Rectal smooth muscle tissue (tissue), 1 donor: ENCODE measurements around the gene NIBAN1.

ENCODE experiments used
- H3K27ac ChIP-seq: one replicate; pipeline ENCODE4 v1.7.0; 2013; ENCODE audit warnings: low read depth, low read length, inconsistent platforms
- H3K27me3 ChIP-seq: one replicate; pipeline ENCODE4 v1.7.0; 2013; ENCODE audit warnings: low read length; ENCODE audit not compliant: control insufficient read depth, insufficient read depth
- H3K36me3 ChIP-seq: one replicate; pipeline ENCODE4 v1.7.0; 2013; ENCODE audit warnings: low read length; ENCODE audit not compliant: control insufficient read depth, insufficient read depth
- H3K4me1 ChIP-seq: one replicate; pipeline ENCODE4 v1.7.0; 2013; ENCODE audit warnings: low read length; ENCODE audit not compliant: control insufficient read depth, insufficient read depth
- H3K4me3 ChIP-seq: one replicate; pipeline ENCODE4 v1.7.0; 2013; ENCODE audit warnings: low read length
- H3K9ac ChIP-seq: one replicate; pipeline ENCODE4 v1.7.0; 2013; ENCODE audit warnings: low read length

Gene NIBAN1

GRCh38 chr1:184951788-184952187, 22.5 kb downstream of the NIBAN1 start:
- Histone ChIP-seq H3K9ac (no peak overlapping the region), H3K27ac (no peak overlapping the region), H3K4me3 (no peak overlapping the region), H3K27me3 (no peaks in the 10 kb centered on the region), H3K4me1 (peaks cover 3% of the 10 kb centered on the region), H3K36me3 (no peaks in the 10 kb centered on the region)

DNA sequence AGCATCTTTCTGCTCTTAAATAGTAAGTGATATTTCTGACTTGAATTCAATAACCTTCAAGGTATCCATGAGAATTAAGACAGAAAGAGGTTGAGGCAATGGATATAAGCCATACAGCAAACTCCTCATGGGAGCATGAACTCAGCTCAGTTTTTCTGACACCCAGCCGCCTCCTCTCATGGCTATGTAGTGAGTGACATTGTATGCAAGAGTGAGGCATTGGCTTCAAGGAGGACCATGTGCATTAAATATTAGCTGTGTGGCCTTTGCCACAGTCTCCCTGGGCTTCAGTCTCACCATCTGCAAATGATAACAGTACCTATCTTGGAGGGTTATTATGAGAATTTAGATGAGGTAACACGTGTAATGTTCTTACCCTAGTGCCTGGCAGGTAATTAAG, 23.4 kb downstream of the NIBAN1 start:
- Histone ChIP-seq H3K9ac (no peak overlapping the region), H3K36me3 (no peaks in the 10 kb centered on the region), H3K27ac (no peak overlapping the region), H3K27me3 (no peaks in the 10 kb centered on the region), H3K4me3 (no peak overlapping the region), H3K4me1 (peaks cover 3% of the 10 kb centered on the region)

DNA sequence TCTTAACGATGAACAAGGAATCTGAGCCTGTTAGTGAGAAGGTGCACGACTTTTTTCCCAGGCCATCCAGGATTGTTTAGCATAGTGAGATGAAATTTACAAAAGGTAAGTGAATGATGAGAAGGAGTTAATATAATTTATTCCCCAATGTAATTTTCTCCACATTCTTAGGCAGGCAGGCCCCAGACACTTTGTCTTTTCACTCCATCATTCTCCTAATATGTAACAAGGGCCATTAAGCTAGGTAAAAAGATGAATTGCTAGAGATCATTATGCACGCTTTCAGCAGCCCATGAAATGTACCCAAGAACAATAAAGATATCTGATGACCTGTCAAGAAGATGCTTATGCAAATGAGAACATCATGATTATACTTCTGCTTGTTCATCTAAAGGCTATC, 24.1 kb downstream of the NIBAN1 start:
- no peak overlapping the region for H3K4me3 ChIP-seq
- H3K27ac ChIP-seq: no peak overlapping the region
- H3K27me3 ChIP-seq: no peaks in the 10 kb centered on the region
- no peaks in the 10 kb centered on the region for H3K36me3 ChIP-seq
- peaks cover 3% of the 10 kb centered on the region for H3K4me1 ChIP-seq
- H3K9ac ChIP-seq: no peak overlapping the region

DNA sequence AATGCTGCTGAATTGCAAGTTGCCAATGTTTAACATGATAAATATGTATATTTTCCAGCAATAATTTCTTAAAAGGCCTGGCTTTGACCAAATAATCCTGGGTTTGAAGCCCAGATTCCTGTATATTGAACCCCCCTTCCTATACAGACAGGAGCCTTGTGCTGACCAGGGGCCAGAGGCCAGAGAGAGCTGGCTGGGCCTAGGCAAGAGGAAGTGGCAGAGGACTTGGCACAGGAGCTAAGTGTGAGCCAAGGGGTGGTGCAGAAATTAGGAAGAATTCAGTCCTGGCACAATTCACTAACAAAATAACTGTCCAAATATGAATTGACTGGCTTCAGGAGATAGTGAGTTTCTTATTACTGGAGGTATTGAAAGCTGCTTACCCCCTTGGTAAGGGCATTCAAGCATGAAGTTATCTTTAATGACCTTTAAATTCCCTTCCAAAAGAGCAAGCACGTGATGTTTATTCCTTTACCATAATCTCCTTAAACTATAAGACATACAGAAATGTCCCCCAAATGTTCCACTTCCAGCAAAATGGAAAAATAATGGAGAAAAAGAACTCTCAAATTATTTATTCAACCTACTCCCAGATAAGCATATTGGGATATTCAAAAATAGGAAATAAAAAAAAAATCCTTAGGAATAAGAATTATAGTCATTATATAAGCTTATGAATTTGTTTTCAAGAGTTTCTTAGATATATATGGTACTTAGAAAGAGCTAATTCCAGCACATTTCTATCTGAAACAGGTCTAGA, 26.6 kb downstream of the NIBAN1 start:
- peaks cover 8% of the 10 kb centered on the region for H3K4me1 ChIP-seq

DNA sequence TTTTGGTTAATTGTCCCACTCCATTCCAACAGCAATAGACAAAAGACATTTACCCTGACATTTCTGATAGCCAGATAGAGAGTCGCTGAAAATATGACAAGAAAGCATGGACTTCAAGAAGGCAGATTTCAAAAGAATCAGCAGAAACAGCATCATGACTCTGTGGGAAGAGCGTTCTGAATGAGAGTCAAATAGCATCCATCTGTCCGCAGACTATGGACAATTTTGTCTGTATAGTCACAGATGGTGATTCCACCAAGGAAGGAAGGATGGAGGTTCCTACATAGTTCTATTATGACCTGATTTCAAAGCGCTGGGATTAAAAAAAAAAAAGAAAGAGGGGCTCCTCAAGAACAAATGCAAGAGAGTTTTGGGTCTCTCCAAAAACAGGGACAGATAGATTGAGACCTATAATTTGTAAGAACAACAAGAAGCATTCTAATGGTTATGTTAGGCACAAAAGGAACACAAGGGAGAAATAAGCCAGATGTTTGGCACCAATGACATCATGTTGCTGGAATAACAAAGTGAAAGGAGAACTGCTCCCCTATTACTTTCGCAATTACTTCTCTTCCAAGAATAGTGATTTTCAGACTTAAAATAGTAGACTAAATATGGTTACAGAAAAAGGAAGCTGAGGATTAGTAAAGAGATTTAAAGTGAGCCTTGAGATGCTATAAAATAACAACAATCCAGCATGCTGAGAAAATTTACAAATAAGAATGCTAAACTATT, 28.5 kb downstream of the NIBAN1 start:
- H3K4me3 ChIP-seq: no peak overlapping the region
- H3K9ac ChIP-seq: no peak overlapping the region
- H3K4me1 ChIP-seq: peaks cover 8% of the 10 kb centered on the region
- H3K27me3 ChIP-seq: no peaks in the 10 kb centered on the region
- peak overlapping the region; percentile 50 for H3K27ac ChIP-seq
- no peaks in the 10 kb centered on the region for H3K36me3 ChIP-seq

More for the DNA sequence above, 26.6 kb downstream of the NIBAN1 start:
- Histone ChIP-seq H3K27ac (no peak overlapping the region), H3K4me3 (no peak overlapping the region), H3K9ac (no peak overlapping the region), H3K36me3 (no peaks in the 10 kb centered on the region), H3K27me3 (no peaks in the 10 kb centered on the region)

DNA sequence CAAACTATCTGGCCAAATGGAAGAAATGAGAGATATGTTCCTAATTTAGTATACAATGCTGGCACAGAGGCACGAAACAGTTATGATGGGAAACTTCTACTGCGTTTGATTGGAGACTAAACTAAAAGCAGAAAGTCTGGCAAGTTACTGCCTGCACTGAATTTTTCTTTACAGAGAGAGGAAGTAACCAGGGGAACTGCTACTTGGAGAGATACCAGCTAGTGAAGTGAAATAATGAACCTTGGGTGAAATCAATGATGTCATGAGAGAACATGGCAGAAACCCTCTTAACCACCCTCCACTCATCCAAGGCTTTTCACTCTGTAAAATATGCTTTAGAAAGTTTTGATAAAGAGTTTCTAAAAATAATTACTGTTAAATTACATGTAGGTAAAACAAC, 29.3 kb downstream of the NIBAN1 start:
- Histone ChIP-seq H3K4me1 (peaks cover 8% of the 10 kb centered on the region), H3K4me3 (no peak overlapping the region), H3K36me3 (no peaks in the 10 kb centered on the region), H3K9ac (no peak overlapping the region), H3K27me3 (no peaks in the 10 kb centered on the region), H3K27ac (no peak overlapping the region)

- H3K36me3 ChIP-seq: no peaks in the 10 kb centered on the region
- H3K4me1 ChIP-seq: peaks cover 8% of the 10 kb centered on the region
- peak overlapping the region; percentile 11 for H3K27ac ChIP-seq
Measured at GRCh38 chr1:184943998-184944397, 30.3 kb downstream of the NIBAN1 start.

GRCh38 chr1:184941735-184942134, 32.6 kb downstream of the NIBAN1 start:
- H3K4me3 ChIP-seq: no peak overlapping the region
- no peak overlapping the region for H3K27ac ChIP-seq
- no peaks in the 10 kb centered on the region for H3K36me3 ChIP-seq
- H3K4me1 ChIP-seq: peaks cover 4% of the 10 kb centered on the region
- H3K9ac ChIP-seq: no peak overlapping the region
- H3K27me3 ChIP-seq: no peaks in the 10 kb centered on the region

More at GRCh38 chr1:184943998-184944397, 30.3 kb downstream of the NIBAN1 start:
- H3K9ac ChIP-seq: no peak overlapping the region
- no peaks in the 10 kb centered on the region for H3K27me3 ChIP-seq
- H3K4me3 ChIP-seq: no peak overlapping the region

DNA sequence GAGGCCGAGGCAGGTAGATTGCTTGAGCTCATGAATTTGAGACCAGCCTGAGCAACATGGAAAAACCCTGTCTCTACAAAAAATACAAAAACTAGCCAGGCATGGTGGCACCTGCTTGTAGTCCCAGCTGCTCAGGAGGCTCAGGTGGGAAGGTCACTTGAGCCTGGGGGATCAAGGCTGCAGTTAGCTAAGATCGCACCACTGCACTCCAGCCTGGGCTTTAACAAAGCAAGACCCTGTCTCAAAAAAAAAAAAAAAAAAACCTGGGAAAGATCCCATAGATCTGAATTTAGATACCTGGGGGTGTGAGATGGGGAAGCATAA, 32.9 kb downstream of the NIBAN1 start:
- Histone ChIP-seq H3K36me3 (no peaks in the 10 kb centered on the region), H3K27ac (no peak overlapping the region), H3K4me1 (peaks cover 4% of the 10 kb centered on the region), H3K27me3 (no peaks in the 10 kb centered on the region), H3K4me3 (no peak overlapping the region), H3K9ac (no peak overlapping the region)

- no peak overlapping the region for H3K9ac ChIP-seq
- H3K27me3 ChIP-seq: no peaks in the 10 kb centered on the region
- H3K4me1 ChIP-seq: peaks cover 4% of the 10 kb centered on the region
- no peak overlapping the region for H3K4me3 ChIP-seq
- no peak overlapping the region for H3K27ac ChIP-seq
- no peaks in the 10 kb centered on the region for H3K36me3 ChIP-seq
Measured at GRCh38 chr1:184940694-184941409, 33.5 kb downstream of the NIBAN1 start.

GRCh38 chr1:184940226-184940625, 34.1 kb downstream of the NIBAN1 start:
- Histone ChIP-seq H3K9ac (no peak overlapping the region), H3K27me3 (no peaks in the 10 kb centered on the region), H3K4me1 (peaks cover 4% of the 10 kb centered on the region), H3K36me3 (no peaks in the 10 kb centered on the region), H3K27ac (no peak overlapping the region), H3K4me3 (no peak overlapping the region)

DNA sequence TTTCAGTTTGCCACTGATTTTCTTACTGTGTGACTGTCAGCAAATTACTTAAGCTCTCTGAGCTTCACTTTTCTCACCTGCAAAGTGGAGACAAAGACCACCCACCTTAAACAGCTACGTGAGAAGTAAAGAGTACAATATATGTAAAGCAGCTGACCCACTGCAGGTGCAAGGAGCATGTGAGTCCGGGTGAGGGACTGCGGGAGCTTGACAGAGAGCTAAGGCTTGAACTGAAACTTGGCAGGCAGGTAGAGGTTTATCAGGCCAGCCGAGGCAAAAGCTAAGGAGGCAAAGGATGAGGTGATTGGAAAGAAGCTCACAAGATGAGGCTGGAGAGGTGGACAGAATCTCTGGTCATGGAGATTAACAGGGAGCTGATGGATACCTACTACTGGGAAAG, 36.6 kb downstream of the NIBAN1 start:
- Histone ChIP-seq H3K4me3 (no peak overlapping the region), H3K9ac (no peak overlapping the region), H3K36me3 (no peaks in the 10 kb centered on the region), H3K27me3 (no peaks in the 10 kb centered on the region), H3K4me1 (no peaks in the 10 kb centered on the region), H3K27ac (no peak overlapping the region)
